ENCODE measurements around the gene TSGA10IP. TPM values are rescaled to one million over a fixed set of nuclear protein-coding genes. Genes with fewer than 3 reads are reported as not detected.

The TSGA10IP gene
- total RNA-seq, 2 donors from 2014 or later = not detected

- Mint-ChIP-seq H3K27me3 (no peaks in the 10 kb centered on the region), H3K36me3 (peaks cover 23% of the 10 kb centered on the region), H3K4me1 (ENCODE audit: low read depth in 2 of 2) (peaks cover 27 to 35% of the 10 kb centered on the region in 2 donors), H3K27ac (peak overlapping the region; percentile 84 to 96), H3K9me3 (no peaks in the 10 kb centered on the region), H3K4me3 (peak overlapping the region; percentile 89)
- ATAC-seq = no peak
- no peak for DNase-seq (ENCODE audit: low spot score)
Observed at GRCh38 chr11:65962141-65962564, 16.9 kb downstream of the TSGA10IP start.

GRCh38 chr11:65964906-65965305 lies 19.6 kb downstream of the TSGA10IP start:
- Mint-ChIP-seq H3K4me3 (no peak overlapping the region), H3K27ac (no peak overlapping the region), H3K4me1 (ENCODE audit: low read depth in 2 of 2) (peaks cover 35 to 38% of the 10 kb centered on the region in 2 donors)

GRCh38 chr11:65965986-65966762 lies 20.9 kb downstream of the TSGA10IP start:
- Mint-ChIP-seq H3K36me3 (peaks cover 42% of the 10 kb centered on the region), H3K27ac (no peak overlapping the region), H3K4me1 (ENCODE audit: low read depth in 2 of 2) (peaks cover 37 to 42% of the 10 kb centered on the region in 2 donors)

More at GRCh38 chr11:65964906-65965305, 19.6 kb downstream of the TSGA10IP start:
- no peaks in the 10 kb centered on the region for H3K9me3 Mint-ChIP-seq
- H3K36me3 Mint-ChIP-seq = peaks cover 36% of the 10 kb centered on the region
- no peak for ATAC-seq
- H3K27me3 Mint-ChIP-seq = no peaks in the 10 kb centered on the region
- DNase-seq (ENCODE audit: low spot score) = no peak

GRCh38 chr11:65967329-65967934 lies 22.2 kb downstream of the TSGA10IP start:
- no peaks in the 10 kb centered on the region for H3K27me3 Mint-ChIP-seq
- H3K36me3 Mint-ChIP-seq = peaks cover 33% of the 10 kb centered on the region
- H3K4me3 Mint-ChIP-seq = no peak overlapping the region
- H3K27ac Mint-ChIP-seq = no peak overlapping the region
- H3K9me3 Mint-ChIP-seq = no peaks in the 10 kb centered on the region
- H3K4me1 Mint-ChIP-seq (ENCODE audit: low read depth in 2 of 2) = peaks cover 29 to 34% of the 10 kb centered on the region in 2 donors
- DNase-seq (ENCODE audit: low spot score) (no peak), ATAC-seq (no peak)

More at GRCh38 chr11:65965986-65966762, 20.9 kb downstream of the TSGA10IP start:
- DNase-seq (ENCODE audit: low spot score) = no peak
- H3K9me3 Mint-ChIP-seq = no peaks in the 10 kb centered on the region
- no peaks in the 10 kb centered on the region for H3K27me3 Mint-ChIP-seq
- no peak for ATAC-seq
- H3K4me3 Mint-ChIP-seq = no peak overlapping the region

GRCh38 chr11:65968600-65969482 lies 23.6 kb downstream of the TSGA10IP start:
- H3K9me3 Mint-ChIP-seq = no peaks in the 10 kb centered on the region
- H3K27ac Mint-ChIP-seq = no peak overlapping the region
- peaks cover 21 to 29% of the 10 kb centered on the region in 2 donors for H3K4me1 Mint-ChIP-seq (ENCODE audit: low read depth in 2 of 2)
- ATAC-seq (no peak), DNase-seq (ENCODE audit: low spot score) (no peak)
- no peak overlapping the region for H3K4me3 Mint-ChIP-seq
- peaks cover 32% of the 10 kb centered on the region for H3K36me3 Mint-ChIP-seq
- H3K27me3 Mint-ChIP-seq = no peaks in the 10 kb centered on the region

GRCh38 chr11:65972116-65972515 lies 26.8 kb downstream of the TSGA10IP start:
- no peak for ATAC-seq
- Mint-ChIP-seq H3K36me3 (peaks cover 26% of the 10 kb centered on the region), H3K9me3 (no peaks in the 10 kb centered on the region), H3K4me1 (ENCODE audit: low read depth in 2 of 2) (peaks cover 31 to 34% of the 10 kb centered on the region in 2 donors), H3K27ac (no peak overlapping the region), H3K27me3 (no peaks in the 10 kb centered on the region), H3K4me3 (no peak overlapping the region)
- DNase-seq (ENCODE audit: low spot score) = no peak

- H3K36me3 Mint-ChIP-seq = peaks cover 18% of the 10 kb centered on the region
- no peaks in the 10 kb centered on the region for H3K9me3 Mint-ChIP-seq
- no peak for ATAC-seq
- no peaks in the 10 kb centered on the region for H3K27me3 Mint-ChIP-seq
- H3K4me1 Mint-ChIP-seq (ENCODE audit: low read depth in 2 of 2) = peaks cover 25 to 33% of the 10 kb centered on the region in 2 donors
- H3K4me3 Mint-ChIP-seq = no peak overlapping the region
- H3K27ac Mint-ChIP-seq = no peak overlapping the region
- no peak for DNase-seq (ENCODE audit: low spot score)
Observed at GRCh38 chr11:65973439-65974110, 28.3 kb downstream of the TSGA10IP start.

- Mint-ChIP-seq H3K27me3 (no peaks in the 10 kb centered on the region), H3K27ac (peak overlapping the region in 1 of 2 donors; percentile 67), H3K4me1 (ENCODE audit: low read depth in 2 of 2) (peaks cover 18 to 22% of the 10 kb centered on the region in 2 donors), H3K36me3 (peaks cover 8% of the 10 kb centered on the region), H3K4me3 (no peak overlapping the region), H3K9me3 (no peaks in the 10 kb centered on the region)
- DNase-seq (ENCODE audit: low spot score) (no peak), ATAC-seq (no peak)
Observed at GRCh38 chr11:65975771-65976170, 30.5 kb downstream of the TSGA10IP start.

- peaks cover 18 to 22% of the 10 kb centered on the region in 2 donors for H3K4me1 Mint-ChIP-seq (ENCODE audit: low read depth in 2 of 2)
- H3K4me3 Mint-ChIP-seq = no peak overlapping the region
- H3K27ac Mint-ChIP-seq = peak overlapping the region in 1 of 2 donors; percentile 67
- ATAC-seq (no peak), DNase-seq (ENCODE audit: low spot score) (no peak)
- no peaks in the 10 kb centered on the region for H3K27me3 Mint-ChIP-seq
- H3K9me3 Mint-ChIP-seq = no peaks in the 10 kb centered on the region
- peaks cover 8% of the 10 kb centered on the region for H3K36me3 Mint-ChIP-seq
Observed at GRCh38 chr11:65976216-65977176, 31.2 kb downstream of the TSGA10IP start.

- DNase-seq (ENCODE audit: low spot score) = no peak
- Mint-ChIP-seq H3K36me3 (peaks cover 7% of the 10 kb centered on the region), H3K4me3 (no peak overlapping the region), H3K27ac (no peak overlapping the region), H3K27me3 (no peaks in the 10 kb centered on the region), H3K9me3 (no peaks in the 10 kb centered on the region), H3K4me1 (ENCODE audit: low read depth in 2 of 2) (peaks cover 18 to 22% of the 10 kb centered on the region in 2 donors)
- ATAC-seq = no peak
Observed at GRCh38 chr11:65977621-65978390, 32.5 kb downstream of the TSGA10IP start.

- Mint-ChIP-seq H3K4me3 (no peak overlapping the region), H3K4me1 (ENCODE audit: low read depth in 2 of 2) (peaks cover 12 to 15% of the 10 kb centered on the region in 2 donors), H3K27ac (no peak overlapping the region), H3K36me3 (no peaks in the 10 kb centered on the region), H3K27me3 (no peaks in the 10 kb centered on the region), H3K9me3 (no peaks in the 10 kb centered on the region)
- ATAC-seq (no peak), DNase-seq (ENCODE audit: low spot score) (no peak)
Observed at GRCh38 chr11:65978391-65979238, 33.3 kb downstream of the TSGA10IP start.

Data from natural killer cell treated with Interleukin-12 subunit alpha and Interleukin-12 subunit beta and Interleukin-15 and Interleukin-18, amount 100 ng/mL, for 72 hours (primary cell).